Measurements from ENCODE around the gene ABCB10. TPM values are rescaled to one million over a fixed set of nuclear protein-coding genes. Genes with fewer than 3 reads are reported as not detected.

Gene ABCB10
- total and polyA plus RNA-seq, 2 experiments from 2014 or later: 4.7 to 9.7 TPM

DNA sequence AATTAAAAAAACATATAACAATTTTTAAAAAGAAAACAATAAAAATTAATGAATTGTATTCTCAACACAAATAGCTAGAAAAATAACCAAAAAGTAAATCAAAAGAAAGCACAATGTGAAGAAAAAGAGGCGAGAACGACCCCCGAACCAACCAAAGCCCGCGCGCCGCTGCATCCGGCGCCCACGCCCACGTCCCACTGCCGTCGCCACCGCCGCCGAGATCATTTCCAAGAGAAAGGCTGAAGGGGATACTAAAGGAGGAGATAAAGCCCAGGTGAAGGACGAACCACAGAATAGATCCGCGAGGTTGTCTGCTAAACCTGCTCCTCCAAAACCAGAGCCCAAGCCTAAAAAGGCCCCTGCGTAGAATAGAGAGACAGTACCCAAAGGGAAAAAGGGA is 11.8 kb upstream of the ABCB10 start (continued):
- TF ChIP-seq, protein P1, sequence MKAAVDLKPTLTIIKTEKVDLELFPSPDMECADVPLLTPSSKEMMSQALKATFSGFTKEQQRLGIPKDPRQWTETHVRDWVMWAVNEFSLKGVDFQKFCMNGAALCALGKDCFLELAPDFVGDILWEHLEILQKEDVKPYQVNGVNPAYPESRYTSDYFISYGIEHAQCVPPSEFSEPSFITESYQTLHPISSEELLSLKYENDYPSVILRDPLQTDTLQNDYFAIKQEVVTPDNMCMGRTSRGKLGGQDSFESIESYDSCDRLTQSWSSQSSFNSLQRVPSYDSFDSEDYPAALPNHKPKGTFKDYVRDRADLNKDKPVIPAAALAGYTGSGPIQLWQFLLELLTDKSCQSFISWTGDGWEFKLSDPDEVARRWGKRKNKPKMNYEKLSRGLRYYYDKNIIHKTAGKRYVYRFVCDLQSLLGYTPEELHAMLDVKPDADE (IDR thresholded peaks at IDR 0.05): no peak
- TF ChIP-seq ZNF114 (CRISPR knock-in tag; IDR thresholded peaks at IDR 0.05): no peak

DNA sequence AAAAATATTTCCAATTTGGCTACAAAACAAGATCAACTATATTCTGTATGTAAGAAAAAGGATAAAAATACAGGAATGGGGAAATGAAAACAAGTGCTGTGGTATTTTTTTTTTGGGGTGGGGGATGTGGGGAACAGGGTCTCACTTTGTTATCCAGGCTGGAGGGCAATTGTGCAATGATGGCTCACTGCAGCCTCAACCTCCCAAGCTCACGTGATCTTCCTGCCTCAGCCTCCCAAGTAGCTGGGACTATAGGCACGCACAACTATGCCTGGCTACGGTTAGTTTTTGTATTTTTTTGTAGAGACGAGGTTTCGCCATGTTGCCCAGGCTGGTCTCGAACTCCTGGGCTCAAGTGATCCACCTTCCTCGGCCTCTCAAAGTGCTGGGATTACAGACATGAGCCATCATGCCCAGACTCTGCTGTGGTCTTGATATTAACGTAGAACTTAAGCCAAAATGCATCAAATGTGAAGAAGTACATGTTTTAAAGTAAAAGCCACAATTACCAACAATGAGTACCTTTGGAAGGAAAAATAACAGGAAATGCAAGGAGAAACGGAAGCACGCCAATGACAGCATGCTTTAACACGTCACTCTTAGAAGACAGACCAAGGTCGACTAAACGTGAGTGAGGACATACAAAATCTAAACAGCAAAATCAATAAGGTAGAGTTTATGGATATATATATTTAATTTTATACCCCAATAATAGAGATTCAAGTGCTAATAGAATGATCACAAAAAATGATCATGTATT is 8.8 kb upstream of the ABCB10 start:
- Mint-ChIP-seq H3K4me1 (peaks cover 15% of the 10 kb centered on the region), H3K4me3 (no peak overlapping the region), H3K27me3 (ENCODE audit: insufficient read depth, low read depth, poor library complexity) (peaks cover 8% of the 10 kb centered on the region), H3K9me3 (no peaks in the 10 kb centered on the region), H3K36me3 (ENCODE audit: low read depth) (no peaks in the 10 kb centered on the region), H3K27ac (no peak overlapping the region)
- no peak overlapping the region for H2AFZ ChIP-seq
- DNase-seq (ENCODE audit: low spot score) (no peak), ATAC-seq (no peak)
- H3K36me3 ChIP-seq (ENCODE audit: insufficient read depth): no peaks in the 10 kb centered on the region
- no peaks in the 10 kb centered on the region for H4K20me1 ChIP-seq (replicated peaks; ENCODE audit: insufficient read depth)
- no peak overlapping the region for H3K4me3 ChIP-seq
- no peak overlapping the region for H3K27ac ChIP-seq (ENCODE audit: low read depth)
- H3K4me2 ChIP-seq: no peak overlapping the region
- no peaks in the 10 kb centered on the region for H3F3A ChIP-seq (replicated peaks; ENCODE audit: low read depth)
- no peaks in the 10 kb centered on the region for H3K9me2 ChIP-seq (ENCODE audit: insufficient read depth)
- H3K4me1 ChIP-seq (ENCODE audit: insufficient read depth): no peaks in the 10 kb centered on the region
- TF ChIP-seq ZNF114 (CRISPR knock-in tag; IDR thresholded peaks at IDR 0.05): no peak
- TF ChIP-seq NANOG (IDR thresholded peaks at IDR 0.05; ENCODE audit: borderline replicate concordance): no peak
- TF ChIP-seq, protein P2, sequence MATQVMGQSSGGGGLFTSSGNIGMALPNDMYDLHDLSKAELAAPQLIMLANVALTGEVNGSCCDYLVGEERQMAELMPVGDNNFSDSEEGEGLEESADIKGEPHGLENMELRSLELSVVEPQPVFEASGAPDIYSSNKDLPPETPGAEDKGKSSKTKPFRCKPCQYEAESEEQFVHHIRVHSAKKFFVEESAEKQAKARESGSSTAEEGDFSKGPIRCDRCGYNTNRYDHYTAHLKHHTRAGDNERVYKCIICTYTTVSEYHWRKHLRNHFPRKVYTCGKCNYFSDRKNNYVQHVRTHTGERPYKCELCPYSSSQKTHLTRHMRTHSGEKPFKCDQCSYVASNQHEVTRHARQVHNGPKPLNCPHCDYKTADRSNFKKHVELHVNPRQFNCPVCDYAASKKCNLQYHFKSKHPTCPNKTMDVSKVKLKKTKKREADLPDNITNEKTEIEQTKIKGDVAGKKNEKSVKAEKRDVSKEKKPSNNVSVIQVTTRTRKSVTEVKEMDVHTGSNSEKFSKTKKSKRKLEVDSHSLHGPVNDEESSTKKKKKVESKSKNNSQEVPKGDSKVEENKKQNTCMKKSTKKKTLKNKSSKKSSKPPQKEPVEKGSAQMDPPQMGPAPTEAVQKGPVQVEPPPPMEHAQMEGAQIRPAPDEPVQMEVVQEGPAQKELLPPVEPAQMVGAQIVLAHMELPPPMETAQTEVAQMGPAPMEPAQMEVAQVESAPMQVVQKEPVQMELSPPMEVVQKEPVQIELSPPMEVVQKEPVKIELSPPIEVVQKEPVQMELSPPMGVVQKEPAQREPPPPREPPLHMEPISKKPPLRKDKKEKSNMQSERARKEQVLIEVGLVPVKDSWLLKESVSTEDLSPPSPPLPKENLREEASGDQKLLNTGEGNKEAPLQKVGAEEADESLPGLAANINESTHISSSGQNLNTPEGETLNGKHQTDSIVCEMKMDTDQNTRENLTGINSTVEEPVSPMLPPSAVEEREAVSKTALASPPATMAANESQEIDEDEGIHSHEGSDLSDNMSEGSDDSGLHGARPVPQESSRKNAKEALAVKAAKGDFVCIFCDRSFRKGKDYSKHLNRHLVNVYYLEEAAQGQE (IDR thresholded peaks at IDR 0.05; ENCODE audit: unreplicated experiment): no peak
- TF ChIP-seq STAT1 (IDR thresholded peaks at IDR 0.05; ENCODE audit: unreplicated experiment): no peak
- TF ChIP-seq, protein P3, sequence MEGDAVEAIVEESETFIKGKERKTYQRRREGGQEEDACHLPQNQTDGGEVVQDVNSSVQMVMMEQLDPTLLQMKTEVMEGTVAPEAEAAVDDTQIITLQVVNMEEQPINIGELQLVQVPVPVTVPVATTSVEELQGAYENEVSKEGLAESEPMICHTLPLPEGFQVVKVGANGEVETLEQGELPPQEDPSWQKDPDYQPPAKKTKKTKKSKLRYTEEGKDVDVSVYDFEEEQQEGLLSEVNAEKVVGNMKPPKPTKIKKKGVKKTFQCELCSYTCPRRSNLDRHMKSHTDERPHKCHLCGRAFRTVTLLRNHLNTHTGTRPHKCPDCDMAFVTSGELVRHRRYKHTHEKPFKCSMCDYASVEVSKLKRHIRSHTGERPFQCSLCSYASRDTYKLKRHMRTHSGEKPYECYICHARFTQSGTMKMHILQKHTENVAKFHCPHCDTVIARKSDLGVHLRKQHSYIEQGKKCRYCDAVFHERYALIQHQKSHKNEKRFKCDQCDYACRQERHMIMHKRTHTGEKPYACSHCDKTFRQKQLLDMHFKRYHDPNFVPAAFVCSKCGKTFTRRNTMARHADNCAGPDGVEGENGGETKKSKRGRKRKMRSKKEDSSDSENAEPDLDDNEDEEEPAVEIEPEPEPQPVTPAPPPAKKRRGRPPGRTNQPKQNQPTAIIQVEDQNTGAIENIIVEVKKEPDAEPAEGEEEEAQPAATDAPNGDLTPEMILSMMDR (conservative IDR thresholded peaks at IDR 0.05; ENCODE audit: low read depth in 2 of 2): no peak
- no peak for TF ChIP-seq EZH2phosphoT487 (IDR thresholded peaks at IDR 0.05; ENCODE audit: unreplicated experiment)
- no peaks in the 10 kb centered on the region for H3K79me2 ChIP-seq (replicated peaks; ENCODE audit: insufficient read depth)
- no peaks in the 10 kb centered on the region for H3K27me3 ChIP-seq (ENCODE audit: insufficient read depth)

All from GM23338 (cell line).